GM19328 (cell line): ENCODE data around the gene TNFAIP8.

Experiments
- ATAC-seq: cut with Tn5 transposase; IDR thresholded peaks from one replicate; pipeline ENCODE4 v1.9.1; 2021; ENCODE audit warnings: mild to moderate bottlenecking, moderate library complexity; ENCODE audit not compliant: unreplicated experiment

The TNFAIP8 gene

DNA sequence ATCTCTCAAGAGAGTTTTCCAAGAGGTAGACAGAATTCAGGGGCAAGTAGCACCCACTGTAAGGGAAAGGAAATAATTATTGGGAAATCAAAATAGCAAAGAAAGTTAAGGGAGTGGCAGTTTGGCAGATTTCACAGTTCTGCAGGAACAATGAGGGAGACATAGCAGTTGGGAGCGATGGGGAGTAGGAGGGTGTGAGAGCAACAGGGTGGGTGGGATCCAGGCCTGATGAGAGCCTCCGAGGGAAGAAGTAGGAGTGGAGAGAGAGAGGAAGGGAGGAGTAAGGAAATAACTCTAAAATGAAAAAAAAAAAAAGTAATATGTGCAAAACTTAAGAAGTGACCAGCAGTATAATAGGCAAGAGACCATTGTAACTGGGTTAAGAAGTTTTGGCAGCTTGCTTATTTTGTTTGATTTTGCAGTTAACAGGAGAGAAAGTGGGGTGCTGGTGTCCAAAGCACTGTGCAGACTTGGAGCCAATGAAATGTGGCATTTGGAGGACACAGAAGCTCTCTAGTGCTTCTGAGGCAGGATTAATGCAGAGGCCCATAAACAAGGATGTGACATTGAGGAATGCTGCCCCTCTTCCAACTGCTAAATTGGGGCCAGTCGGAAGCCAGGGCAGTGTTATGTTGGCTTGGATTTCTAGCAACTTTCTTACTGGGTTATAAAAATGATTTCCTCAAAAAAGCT lies 10.2 kb downstream of the TNFAIP8 start:
- no peak for ATAC-seq

DNA sequence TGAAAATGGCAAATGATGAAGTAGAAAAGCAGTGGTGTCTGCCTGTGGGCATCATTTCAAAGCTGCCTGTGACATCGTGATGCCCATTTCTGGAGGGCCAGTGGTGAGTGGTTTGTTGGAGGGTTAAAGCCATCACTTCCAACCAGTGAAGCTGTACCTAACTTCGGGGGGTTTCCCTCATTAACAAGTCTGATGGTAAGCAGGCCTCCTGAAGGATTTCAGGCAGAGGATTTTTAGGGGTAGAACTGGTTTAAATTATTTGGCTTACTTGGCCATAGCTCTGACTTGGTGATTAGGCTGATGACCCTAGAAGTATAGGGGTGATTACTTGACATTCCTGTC lies 10.7 kb downstream of the TNFAIP8 start:
- ATAC-seq = no peak

DNA sequence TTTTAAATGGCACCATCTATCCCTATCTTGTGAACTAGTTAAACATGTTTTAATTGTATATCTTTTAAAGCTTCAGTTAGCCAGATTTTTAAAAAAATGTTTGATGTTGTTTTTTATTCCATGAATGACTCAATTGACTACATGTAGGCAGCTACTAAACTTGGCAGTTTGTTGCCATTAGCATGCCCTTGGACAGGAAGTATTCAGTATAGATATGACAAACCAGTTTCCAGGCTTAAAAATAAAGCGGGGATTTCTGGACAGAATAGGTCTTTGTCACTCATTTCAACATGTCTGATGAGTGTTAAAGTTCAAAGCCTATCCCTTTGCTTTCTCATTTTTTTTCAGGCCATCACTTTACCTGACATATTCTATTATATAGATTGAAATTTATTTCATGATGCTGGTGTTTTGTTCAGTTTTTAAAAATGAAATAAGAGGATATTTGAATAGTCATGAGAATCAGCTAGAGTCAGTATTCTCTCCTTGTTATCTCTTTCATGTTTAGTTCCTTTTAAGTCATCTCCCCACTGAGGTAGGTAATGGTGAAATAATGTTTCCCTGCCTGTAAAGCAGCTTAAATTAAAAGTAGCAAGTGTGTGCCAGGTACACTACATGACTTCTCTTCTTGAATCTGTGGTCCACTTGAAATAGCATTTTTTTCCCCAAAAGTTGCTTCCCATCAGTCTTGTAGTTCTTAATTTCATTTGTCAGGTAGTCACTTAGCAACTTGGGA lies 11.9 kb downstream of the TNFAIP8 start:
- ATAC-seq = peak; percentile 67

DNA sequence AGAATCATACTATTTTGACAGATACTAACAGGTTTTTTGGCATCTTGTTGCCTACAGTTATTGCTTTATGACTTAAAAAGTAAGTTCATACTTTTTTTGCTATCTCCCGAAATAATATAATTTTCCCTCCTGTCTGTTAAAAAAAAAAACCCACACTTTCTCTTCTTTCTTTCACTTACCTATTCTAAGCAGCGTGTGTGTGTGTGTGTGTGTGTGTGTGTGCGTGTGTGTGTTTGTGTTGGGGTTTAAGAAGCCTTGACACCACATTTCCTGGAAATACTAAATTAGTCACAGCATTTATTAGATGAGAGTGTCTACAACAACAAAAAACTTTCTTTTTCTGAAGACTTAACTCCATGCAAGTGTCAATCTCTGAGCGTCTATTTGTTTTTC lies 12.4 kb downstream of the TNFAIP8 start:
- no peak for ATAC-seq

DNA sequence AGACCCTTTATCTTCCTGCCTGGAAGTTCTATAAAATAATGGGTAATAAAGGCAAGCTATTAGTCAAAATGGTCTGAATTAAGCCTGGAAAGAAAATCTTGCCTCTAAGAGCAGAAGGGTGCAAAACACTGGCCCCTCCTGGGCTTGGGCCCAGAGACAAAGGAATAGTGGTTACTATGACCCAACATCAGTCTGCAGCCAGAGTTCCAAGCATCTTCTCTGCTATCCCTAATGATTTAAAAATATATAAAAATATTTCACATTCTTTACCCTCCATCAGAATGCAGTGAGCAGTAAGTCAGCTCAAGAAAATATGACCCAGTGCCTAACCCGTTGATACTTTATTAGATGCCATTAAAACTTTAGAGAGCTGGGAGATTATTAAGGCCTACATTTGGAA lies 14.7 kb downstream of the TNFAIP8 start:
- ATAC-seq = no peak

DNA sequence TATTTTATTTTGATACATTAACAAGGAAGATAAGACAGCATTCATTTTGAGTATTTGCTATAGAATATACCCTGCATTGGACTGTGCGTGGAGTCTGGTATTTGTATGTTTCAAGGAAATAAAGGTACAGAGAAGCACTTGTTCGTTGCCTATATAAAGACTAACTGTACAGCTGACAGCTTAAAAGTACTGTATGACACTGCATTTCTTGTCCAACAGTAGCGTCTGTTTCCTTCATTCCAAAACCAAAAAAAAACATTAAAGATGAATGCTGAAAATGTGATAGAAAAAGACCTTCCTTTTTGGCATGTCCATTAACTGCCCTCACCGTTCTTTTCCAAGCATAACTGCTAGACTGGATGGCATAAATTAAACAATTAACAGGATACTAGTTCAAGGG lies 15.3 kb downstream of the TNFAIP8 start:
- no peak for ATAC-seq

DNA sequence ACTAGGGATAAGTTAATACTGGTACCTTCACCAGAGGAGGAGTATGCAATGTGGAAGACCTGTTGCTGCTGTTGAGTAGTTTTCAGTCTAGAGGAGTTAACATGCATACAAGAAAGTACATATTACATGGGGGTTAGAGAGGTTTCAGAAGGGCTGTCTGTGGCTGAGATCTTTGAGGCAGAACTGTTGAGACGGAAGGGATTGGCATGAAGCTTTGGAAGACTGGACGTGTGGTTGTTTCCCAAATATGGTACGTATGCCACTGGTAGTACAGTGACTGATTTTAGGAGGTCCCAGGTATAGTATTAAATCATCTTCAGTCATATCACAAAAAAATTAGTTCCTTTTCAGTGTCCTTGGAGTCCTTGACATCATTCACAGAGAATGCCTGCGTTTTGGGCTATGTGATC lies 17.6 kb downstream of the TNFAIP8 start:
- no peak for ATAC-seq

DNA sequence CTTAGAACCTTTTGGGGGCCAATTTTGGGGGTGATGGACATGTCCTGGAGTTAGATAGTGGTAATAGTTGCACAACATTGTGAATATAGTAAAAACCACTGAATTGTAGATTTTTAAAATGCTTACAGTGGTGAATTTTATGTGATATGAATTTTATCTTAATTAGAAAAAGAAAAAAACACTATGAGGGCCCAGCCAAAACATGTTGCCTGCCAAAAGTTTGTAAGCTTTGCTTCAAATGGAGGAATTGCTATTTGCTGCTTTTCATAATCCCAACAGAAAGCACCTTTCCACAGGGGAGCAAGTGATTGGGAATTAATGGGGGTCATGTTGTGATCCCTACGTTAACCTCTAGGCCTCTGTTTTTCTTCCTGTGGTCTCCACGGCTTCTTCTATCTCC lies 19.1 kb downstream of the TNFAIP8 start:
- ATAC-seq = no peak

DNA sequence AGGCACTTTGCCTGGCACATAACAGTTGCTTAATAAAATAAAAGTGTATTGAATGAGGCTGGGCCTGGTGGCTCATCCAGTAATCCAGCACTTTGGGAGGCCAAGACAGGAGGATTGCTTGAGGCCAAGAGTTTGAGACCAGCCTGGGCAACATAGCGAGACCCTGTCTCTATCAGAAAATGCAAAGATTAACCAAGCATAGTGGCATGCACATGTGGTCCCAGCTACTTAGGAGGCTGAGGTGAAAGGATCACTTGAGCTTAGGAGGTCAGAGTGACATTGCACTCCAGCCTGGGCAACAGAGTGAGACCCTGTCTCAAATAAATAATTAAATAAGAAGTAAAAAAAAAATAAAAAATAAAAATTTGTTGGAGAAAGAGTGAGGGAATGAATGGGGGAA lies 21.2 kb downstream of the TNFAIP8 start:
- no peak for ATAC-seq

DNA sequence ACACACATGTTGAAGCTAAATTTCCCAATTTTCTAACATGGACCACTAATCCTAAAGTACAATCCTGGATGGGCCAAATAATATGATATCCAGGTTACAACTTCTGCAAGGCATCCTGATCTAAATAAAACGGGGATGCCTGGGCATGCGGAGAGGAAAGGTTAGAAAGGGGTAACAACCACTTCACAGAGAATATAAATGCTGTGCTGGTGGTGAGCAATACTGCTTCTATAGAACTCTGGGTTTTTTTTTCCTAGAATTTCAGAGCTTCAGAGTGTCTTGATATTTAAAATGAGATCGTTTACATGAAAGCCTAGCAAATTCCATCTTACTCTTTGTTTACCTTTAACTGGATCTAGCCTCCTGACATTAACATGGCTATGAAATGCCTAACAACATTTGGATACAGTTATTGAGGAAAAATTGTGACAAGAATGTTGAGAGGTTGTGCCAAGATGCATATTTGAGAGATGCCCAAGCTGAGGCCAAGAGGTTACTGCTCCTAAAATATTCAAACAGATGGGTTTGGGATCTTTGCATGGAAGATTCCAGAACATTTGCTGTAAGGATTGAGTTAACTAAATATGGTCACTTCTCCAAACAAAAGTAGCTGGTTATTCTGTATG lies 22.4 kb downstream of the TNFAIP8 start:
- ATAC-seq = no peak

DNA sequence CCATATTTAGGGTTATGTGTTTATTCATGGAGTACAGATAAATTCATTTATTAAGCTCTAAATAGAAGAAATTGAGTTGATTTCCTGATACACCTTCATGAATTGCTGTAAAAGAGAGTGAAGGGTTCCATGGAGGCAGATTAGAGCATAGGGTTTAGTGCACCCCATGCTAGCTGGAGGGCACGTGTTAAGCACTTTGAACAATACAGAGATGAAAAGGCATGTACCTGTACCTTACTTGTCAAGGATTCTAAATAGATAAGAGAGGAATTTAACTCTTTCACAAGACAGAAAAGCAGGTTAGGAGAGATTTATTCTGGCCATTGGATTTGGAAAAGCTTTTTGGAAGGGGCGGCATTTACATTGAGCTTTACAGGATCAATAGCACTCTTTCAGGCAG lies 23.3 kb downstream of the TNFAIP8 start:
- ATAC-seq = no peak

DNA sequence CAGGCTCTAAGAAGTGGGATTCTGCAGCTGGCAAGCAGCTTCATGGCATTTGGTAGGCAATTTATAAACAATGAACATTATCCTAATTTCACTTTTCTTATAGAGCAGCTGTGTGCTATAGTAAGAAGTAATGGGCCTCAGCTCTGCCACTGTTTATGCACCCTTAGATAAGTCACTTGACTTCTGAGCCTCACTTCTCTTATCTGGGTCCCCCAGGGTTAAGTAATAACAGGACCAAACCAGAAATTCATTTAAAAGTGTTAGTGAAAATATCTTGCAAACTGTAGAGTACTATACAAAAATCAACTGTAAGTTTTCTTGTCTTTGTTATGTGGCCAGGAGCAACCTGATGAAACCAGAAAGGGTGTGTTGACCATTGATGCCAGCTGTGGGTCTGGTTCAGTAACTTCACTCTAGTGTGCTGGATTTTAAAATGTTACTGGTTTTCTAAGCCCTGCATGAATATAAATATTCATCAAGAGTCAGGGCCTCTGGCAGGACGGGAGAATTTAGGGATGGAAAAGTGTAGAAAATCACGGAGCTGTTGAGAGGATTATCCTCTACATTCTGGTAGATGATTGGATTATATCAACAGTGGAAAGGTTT lies 24.2 kb downstream of the TNFAIP8 start:
- no peak for ATAC-seq

DNA sequence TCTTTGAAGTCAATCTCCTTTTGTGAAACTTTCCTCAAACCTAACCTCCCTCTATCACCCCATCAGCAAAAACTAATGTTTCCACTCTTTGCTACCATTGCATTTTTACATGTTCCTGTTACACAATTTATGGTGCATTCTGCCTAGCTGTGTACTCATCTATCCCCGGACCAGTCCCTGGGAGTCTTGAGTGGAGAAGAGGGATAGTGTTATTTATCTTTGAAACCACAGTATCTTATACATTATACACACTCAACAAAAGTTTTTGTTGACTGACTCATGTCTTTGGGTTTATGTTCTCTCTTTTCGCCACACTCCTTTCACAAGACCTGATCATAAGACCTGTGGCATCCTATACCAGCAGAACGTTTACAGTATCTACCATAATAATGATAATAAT lies 26.4 kb downstream of the TNFAIP8 start:
- no peak for ATAC-seq

DNA sequence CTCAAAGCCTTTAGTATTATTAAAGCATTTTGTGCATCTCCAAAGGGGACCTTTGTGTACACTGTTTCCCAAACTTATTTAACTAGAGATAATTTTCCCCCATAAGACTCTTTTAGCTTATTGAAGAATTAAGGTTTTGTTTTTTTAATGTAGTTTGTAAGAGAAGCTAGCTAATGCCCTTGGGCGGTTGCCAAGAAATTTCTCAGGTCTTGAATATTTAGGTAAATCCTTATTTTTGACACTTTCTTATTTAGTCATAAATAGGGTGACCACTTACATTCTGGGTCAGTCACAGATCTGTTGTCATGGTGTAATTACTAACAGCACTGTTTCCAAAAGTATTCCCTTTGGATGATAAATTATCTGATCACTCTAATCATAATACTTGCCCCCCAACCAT lies 27.2 kb downstream of the TNFAIP8 start:
- no peak for ATAC-seq

DNA sequence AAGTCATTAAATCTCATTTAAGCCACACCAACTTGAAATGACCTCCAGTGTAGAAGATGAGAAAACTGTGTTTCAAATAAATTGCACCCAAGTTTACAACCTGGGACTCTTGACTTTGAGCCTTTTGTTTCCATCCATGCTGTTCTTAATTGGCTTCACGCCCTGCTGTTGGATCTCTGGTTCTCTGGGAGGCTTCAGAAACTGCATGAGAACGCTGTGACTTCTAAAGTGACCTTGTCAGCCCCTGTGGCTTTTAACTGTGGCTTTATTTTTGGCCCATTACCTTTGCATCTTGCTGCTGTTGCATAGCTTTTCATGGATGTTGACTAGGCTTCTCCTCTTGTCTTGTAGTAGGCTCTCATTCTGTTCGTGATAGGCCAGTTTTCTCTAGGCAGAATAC lies 29.3 kb downstream of the TNFAIP8 start:
- peak; percentile 29 for ATAC-seq

DNA sequence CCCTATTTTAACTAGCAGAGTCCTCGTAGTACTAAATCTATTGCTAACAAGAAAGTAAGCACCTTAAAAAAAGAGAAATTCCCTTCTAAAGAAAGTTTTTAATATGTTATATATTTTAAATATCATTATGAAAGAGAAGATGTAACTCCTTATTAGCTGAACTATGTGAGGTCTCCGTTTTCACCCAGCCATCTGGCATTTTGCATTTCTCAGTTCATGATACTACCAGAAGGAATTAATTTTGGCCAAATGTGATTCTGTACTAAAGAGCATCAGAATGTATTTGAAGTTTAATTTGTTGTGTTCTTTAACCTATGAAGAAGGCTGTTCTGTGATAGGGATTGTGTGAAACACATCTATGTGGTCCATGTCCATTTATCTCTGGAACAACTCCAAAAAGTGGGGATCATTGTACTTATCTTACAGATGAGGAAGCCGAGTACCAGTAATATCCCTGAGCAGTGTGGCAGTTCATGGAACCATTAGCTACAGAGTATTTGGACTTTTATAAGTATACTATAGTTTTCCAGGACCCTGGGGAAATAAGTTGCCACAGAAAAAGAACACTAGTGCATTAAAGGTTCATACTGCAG lies 29.8 kb downstream of the TNFAIP8 start:
- ATAC-seq = peak; percentile 20

DNA sequence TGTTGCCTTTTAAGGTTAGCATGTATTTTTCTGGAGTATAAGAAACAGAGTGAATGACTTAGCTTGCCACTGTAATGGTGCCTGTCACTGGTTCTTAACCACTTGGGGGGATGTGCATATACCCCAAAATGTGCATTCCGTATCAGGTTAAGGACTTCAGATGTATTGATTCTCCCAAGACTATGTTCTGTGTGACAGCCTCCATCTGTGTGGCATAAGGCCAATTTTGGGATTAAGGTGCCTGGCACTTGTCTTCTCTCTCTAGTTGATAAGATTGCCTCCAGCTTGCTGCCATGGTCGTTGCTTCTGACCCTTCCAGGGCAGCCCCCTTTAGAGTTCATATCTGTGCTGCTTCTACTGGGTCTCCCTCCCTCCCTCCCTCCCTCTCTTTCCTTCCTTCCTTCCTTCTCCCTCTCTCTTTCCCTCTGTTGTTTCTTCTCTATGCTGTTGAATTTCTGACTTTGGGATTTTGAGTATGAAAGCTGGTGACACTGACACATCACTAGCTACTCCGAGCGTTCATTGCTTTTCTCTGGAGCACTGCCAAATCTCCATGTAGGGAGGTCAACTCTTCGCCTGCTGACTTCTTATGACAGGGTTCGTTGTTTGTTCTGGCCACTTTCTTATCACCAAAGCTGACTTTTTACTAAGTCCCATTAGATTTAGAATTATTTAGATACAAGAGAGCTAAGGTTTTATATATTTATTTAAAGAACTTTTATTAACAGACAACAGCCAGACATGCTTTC lies 31.0 kb downstream of the TNFAIP8 start:
- no peak for ATAC-seq

DNA sequence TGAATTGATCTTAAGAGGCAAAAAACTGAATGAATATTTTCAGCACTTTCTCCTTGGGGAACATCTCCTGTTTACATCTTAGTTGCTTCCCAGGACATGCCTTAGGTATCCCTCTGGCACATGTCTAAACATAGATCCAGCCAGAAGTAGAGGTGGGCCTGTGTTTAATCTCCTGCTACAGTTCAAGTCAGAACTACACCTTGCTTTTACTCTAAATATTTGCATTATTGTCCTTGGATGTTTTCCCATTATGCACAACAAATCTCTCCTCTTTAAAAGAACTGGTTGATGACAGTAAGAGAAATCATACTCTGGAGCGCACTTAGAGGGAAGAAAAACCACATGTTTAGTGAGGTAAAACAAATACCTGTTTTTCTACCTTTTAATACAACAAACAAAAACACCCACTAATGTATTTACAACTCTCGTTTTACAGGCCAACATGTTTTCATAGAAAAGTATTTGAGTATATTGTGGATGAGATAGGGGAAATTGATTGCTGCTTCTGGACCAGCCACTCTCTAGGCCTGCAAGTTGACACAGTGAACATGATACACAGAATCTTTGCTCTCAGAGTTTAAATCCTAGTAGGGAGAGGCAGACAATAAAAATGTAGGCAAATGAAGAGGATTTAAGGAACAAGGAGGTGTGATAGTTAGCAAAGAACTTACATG lies 32.3 kb downstream of the TNFAIP8 start:
- no peak for ATAC-seq

DNA sequence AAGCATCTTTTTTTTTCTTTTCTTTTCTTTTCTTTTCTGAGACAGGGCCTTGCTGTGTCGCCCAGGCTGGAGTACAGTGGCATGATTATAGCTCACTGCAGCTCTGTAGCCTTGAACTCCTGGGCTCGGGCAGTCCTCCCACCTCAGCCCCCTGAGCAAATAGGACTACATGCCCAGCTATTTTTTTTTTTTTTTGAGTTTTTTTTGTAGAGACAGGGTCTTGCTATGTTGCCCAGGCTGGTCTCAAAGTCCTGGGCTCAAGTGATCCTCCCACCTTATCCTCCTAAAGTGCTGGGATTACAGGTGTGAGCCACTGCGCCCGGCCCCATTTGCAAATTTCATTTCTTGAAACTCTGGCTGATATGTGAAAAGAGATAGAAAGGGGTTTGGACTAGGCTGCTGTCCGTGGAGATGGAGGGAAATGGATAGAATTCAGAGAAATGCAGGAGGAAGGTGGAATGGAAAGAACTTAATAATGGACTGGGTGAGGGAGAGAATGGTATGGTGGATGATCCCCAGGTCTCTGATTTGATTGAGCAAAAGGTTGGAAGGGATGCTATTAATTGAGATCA lies 32.9 kb downstream of the TNFAIP8 start:
- no peak for ATAC-seq
